Measurements from ENCODE around the gene MS4A3. TPM values are rescaled to one million over a fixed set of nuclear protein-coding genes. Genes with fewer than 3 reads are reported as not detected.
"Not testable (repeated sequence)": the region's sequence is repeated elsewhere in the genome, so short reads cannot be mapped to it uniquely, and the experiment has no call there.

MS4A3 gene, protein sequence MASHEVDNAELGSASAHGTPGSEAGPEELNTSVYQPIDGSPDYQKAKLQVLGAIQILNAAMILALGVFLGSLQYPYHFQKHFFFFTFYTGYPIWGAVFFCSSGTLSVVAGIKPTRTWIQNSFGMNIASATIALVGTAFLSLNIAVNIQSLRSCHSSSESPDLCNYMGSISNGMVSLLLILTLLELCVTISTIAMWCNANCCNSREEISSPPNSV
- total RNA-seq = not detected
- polyA plus RNA-seq = not detected
- total RNA-seq = 0 to 0.17 (median 0) reads per million in 6 experiments

DNA sequence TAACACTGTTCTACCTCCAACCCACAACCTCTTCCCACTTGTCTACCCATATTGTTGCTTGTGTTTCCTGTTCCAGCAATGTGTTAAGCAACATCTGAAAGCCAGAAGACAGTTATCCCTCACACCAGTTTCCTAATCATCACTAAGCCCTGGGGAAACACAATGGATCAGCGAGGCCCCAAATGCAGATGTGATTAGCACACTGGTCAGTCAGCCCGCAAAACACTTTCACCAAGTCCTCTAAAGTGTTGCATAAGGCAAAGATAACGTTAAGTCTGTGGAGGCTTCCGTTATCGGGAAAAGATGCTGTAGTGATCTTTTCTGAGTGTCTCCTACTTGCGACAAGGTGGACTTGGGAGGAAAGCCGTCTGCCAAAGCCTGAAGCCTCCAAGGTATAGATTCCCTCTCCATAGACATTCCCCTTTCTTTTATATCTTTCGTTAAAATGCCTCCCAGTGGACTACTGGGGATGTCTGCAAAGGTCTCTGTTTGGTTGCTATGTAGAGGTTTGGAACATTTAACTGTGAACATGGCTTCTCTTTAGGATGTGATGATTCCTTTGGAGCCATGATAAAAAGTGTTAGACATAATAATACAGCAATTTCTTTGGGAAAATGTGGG is at the start of gene MS4A3:
MS4A3 (plus strand) TSS at position 317 of the 621 bp plus-strand sequence. CDS start 4,496 bp downstream, outside the sequence.
- ATAC-seq (no peak), DNase-seq (no peak)
- Mint-ChIP-seq H3K9me3 (peaks cover 0 to 5% (median 0%) of the 10 kb centered on the region in 9 donors), H3K4me1 (no peaks in the 10 kb centered on the region), H3K27me3 (peaks cover 0 to 12% (median 4%) of the 10 kb centered on the region in 5 donors), H3K27ac (no peak within 1 kb of the TSS), H3K36me3 (no peaks in the 10 kb centered on the region), H3K4me3 (no peak within 1 kb of the TSS)
- POLR2A ChIA-PET = no interaction called here

DNA sequence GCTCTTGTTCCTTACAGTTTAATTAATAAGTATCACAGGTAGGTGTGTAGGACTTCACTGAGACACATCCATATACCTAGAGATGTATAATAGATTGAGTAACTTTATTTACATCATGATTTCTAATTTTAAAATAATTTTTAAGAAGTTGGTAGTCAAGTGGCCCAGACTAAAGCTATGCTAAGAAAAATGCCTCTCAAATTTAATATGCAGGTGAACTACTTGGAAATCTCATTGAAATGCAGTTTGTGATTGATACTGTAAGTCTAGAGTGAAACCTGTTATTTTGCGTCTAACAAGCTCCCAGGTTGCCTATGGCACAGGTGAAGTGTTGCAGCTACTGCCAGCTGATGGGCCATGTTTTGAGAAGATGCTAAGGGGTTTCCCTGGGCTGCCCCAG is 39.6 kb upstream of the MS4A3 start, which contains the start of gene OOSP4B:
OOSP4B (plus strand) TSS at position 301 of the 400 bp plus-strand sequence.
- H3K27me3 Mint-ChIP-seq = peaks cover 4 to 15% (median 8%) of the 10 kb centered on the region in 5 donors
- H3K4me3 Mint-ChIP-seq = no peak within 1 kb of the TSS
- POLR2A ChIA-PET = no interaction called here
- no peak for ATAC-seq
- H3K27ac Mint-ChIP-seq = no peak within 1 kb of the TSS
- H3K9me3 Mint-ChIP-seq = peaks cover 0 to 4% (median 0%) of the 10 kb centered on the region in 9 donors
- DNase-seq = no peak
- no peaks in the 10 kb centered on the region for H3K4me1 Mint-ChIP-seq
- no peaks in the 10 kb centered on the region for H3K36me3 Mint-ChIP-seq

DNA sequence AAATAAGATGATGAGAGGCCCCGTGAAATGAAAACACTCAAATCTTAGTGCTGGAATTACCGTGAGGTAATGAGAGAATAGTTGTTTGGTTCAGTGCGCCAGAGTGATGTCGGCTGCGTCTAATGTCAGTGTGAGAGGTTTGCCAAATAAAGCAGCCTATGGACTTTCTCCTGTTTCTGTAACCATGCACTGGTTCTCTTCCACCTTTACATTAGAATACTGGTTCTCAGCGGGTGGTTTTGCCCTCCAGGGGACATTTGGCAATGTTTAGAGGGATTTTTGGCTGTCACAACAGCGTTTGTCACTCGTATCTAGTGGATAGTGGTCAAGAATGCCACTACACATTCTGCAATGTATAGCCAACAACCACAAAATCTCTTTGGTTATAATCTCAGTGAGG is 38.4 kb upstream of the MS4A3 start:
- POLR2A ChIA-PET = no interaction called here

DNA sequence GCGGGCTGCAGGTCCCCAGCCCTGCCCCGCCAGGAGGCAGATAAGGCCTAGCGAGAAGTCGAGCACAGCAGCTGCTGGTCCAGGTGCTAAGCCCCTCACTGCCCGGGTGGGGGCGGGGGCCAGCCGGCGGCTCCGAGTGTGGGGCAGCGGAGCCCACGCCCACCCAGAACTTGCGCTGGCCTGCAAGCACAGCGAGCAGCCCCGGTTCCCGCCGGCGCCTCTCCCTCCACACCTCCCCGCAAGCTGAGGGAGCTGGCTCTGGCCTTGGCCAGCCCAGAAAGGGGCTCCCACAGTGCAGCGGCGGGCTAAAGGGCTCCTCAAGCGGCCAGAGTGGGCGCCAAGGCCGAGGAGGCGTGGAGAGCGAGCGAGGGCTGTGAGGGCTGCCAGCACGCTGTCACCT is 36.1 kb upstream of the MS4A3 start:
- H3K27ac Mint-ChIP-seq, H3K27me3 Mint-ChIP-seq, POLR2A ChIA-PET, ATAC-seq, H3K4me1 Mint-ChIP-seq, H3K36me3 Mint-ChIP-seq, H3K9me3 Mint-ChIP-seq, H3K4me3 Mint-ChIP-seq: not testable (repeated sequence)
- DNase-seq = peak in 1 of 10 donors; percentile 1

More for the DNA sequence above, 38.4 kb upstream of the MS4A3 start:
- peaks cover 2 to 14% (median 8%) of the 10 kb centered on the region in 5 donors for H3K27me3 Mint-ChIP-seq
- no peak overlapping the region for H3K4me3 Mint-ChIP-seq
- no peaks in the 10 kb centered on the region for H3K4me1 Mint-ChIP-seq
- H3K36me3 Mint-ChIP-seq = no peaks in the 10 kb centered on the region
- no peak for ATAC-seq
- H3K9me3 Mint-ChIP-seq = peaks cover 0 to 2% (median 0%) of the 10 kb centered on the region in 9 donors
- H3K27ac Mint-ChIP-seq = no peak overlapping the region
- no peak for DNase-seq

DNA sequence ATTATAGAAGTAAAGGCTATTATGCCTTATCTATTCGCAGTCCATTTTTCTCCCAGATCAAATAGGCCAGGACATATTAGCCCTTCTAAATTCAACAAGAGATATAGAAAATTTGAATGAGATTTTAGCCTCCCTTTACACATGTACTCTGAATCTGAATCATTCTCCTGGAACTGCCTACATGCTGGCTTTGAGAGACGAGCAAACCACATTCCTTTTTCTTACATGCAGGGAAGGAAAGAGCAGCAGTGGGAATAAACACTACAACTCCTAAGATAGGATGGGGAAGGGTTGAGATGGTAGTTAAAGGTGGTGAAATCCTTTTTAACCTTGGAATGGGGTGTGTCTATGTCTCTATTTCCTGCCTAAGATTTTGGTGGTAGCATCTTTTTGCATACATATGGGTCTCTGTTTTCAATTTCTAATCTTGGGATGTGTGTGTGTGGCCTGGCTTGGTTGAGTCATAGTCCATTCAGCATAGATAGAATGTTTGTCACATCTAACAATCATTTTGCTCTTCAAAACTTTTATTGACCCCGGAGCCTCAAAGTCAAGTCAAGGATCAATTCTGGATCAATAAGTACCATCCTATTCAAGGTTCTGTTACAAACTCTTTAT is 27.3 kb upstream of the MS4A3 start:
- no peak overlapping the region for H3K4me3 Mint-ChIP-seq
- H3K27me3 Mint-ChIP-seq = peaks cover 0 to 5% (median 3%) of the 10 kb centered on the region in 5 donors
- no peaks in the 10 kb centered on the region for H3K4me1 Mint-ChIP-seq
- H3K9me3 Mint-ChIP-seq = peaks cover 0 to 2% (median 0%) of the 10 kb centered on the region in 9 donors
- peak overlapping the region in 1 of 10 donors; percentile 4 for H3K27ac Mint-ChIP-seq
- H3K36me3 Mint-ChIP-seq = no peaks in the 10 kb centered on the region
- DNase-seq (no peak), ATAC-seq (no peak)
- POLR2A ChIA-PET = no interaction called here

DNA sequence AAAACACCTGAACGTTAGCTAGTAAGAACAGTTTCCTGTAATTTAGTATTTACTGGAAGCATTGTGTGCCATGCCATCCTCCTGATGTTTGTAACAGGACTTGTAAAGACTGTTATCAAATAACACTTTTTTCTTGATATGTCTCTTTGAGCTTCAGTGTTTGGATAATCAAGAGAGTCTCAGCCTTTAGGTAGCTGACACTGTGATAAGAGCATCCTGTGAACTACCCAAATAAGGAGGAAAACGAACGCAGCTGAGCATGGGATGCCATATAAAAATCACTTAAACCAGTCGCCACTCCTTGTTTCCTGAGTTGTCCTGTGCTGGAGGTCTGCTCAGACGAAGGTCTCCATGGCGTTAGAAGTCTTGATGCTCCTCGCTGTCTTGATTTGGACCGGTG is 16.4 kb upstream of the MS4A3 start, which contains the start of gene OOSP2:
OOSP2 (plus strand) TSS at position 301 of the 400 bp plus-strand sequence; CDS start at position 352, 51 bp downstream.
- Mint-ChIP-seq H3K27me3 (peaks cover 0 to 2% (median 0%) of the 10 kb centered on the region in 5 donors), H3K9me3 (no peaks in the 10 kb centered on the region), H3K4me1 (no peaks in the 10 kb centered on the region), H3K36me3 (no peaks in the 10 kb centered on the region), H3K4me3 (no peak within 1 kb of the TSS), H3K27ac (no peak within 1 kb of the TSS)
- POLR2A ChIA-PET = no interaction called here
- ATAC-seq = no peak
- DNase-seq = no peak

DNA sequence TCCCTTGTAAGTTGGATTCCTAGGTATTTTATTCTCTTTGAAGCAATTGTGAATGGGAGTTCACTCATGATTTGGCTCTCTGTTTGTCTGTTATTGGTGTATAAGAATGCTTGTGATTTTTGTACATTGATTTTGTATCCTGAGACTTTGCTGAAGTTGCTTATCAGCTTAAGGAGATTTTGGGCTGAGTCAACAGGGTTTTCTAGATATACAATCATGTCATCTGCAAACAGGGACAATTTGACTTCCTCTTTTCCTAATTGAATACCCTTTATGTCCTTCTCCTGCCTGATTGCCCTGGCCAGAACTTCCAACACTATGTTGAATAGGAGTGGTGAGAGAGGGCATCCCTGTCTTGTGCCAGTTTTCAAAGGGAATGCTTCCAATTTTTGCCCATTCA is 6.0 kb upstream of the MS4A3 start:
- POLR2A ChIA-PET, H3K4me3 Mint-ChIP-seq, H3K27ac Mint-ChIP-seq, H3K9me3 Mint-ChIP-seq, H3K4me1 Mint-ChIP-seq, DNase-seq, H3K36me3 Mint-ChIP-seq, ATAC-seq: not testable (repeated sequence)
- peaks cover 2 to 12% (median 7%) of the 10 kb centered on the region in 5 donors for H3K27me3 Mint-ChIP-seq

DNA sequence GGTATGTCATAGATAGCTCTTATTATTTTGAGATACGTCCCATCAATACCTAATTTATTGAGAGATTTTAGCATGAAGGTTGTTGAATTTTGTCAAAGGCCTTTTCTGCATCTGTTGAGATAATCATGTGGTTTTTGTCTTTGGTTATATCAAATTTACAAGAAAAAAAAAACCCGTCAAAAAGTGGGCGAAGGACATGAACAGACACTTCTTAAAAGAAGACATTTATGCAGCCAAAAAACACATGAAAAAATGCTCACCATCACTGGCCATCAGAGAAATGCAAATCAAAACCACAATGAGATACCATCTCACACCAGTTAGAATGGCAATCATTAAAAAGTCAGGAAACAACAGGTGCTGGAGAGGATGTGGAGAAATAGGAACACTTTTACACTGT is 5.6 kb upstream of the MS4A3 start:
- H3K27ac Mint-ChIP-seq, H3K4me1 Mint-ChIP-seq, H3K36me3 Mint-ChIP-seq, DNase-seq, H3K4me3 Mint-ChIP-seq, ATAC-seq, H3K9me3 Mint-ChIP-seq, POLR2A ChIA-PET: not testable (repeated sequence)
- peaks cover 2 to 10% (median 6%) of the 10 kb centered on the region in 5 donors for H3K27me3 Mint-ChIP-seq

DNA sequence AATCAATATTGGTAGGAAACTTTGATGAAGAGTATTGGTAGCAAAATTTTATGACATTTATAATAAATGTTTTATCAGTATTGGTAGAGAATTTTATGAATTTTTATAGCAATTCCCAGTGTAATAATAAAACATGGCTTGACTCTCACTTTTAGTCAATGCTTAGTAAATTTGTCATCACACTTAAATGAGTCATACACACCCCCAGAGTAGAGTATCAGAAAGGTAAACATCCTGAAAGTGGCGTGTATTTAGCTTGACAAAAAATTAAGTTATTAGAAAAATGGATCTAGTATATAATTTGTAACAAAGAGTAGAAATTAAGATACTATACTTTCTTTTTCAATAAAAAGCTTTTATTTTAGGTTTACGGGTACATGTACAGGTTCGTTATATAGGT is 2.6 kb downstream of the MS4A3 start:
- Mint-ChIP-seq H3K27ac (no peak overlapping the region), H3K27me3 (peaks cover 0 to 12% (median 2%) of the 10 kb centered on the region in 5 donors), H3K4me3 (no peak overlapping the region), H3K36me3 (no peaks in the 10 kb centered on the region), H3K4me1 (no peaks in the 10 kb centered on the region), H3K9me3 (peaks cover 0 to 3% (median 0%) of the 10 kb centered on the region in 9 donors)
- POLR2A ChIA-PET = no interaction called here
- DNase-seq = no peak
- ATAC-seq = no peak

DNA sequence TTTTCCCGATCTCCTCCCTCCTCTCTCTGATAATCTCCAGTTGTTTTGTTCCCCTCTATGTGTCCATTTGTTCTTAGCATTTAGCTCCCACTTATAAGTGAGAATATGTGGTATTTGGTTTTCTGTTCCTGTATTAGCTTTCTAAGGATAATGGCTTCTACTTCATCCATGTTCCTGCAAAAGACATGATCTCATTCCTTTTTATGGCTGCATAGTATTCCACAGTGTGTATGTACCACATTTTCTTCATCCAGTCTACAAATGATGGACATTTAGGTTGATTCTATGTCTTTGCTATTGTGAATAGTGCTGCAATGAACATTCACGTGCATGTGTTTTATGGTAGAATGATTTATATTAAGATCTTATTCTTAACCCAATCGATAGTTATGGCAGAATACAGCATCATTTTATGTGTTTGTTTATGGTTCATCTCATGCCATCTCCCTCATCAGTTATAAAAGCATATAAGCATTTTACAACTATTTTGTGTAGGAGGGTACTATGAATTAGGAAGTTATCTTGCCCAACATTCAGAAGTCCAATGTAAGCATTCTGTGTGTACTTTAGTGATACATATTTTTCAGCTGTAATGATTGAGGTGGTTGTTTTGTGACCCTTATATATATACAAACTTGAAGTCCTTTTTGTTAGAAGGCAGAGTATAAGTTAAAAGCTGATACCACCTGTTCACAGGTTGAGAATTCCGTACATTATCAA is 3.2 kb downstream of the MS4A3 start:
- H3K4me3 Mint-ChIP-seq = no peak overlapping the region
- no peak for DNase-seq

DNA sequence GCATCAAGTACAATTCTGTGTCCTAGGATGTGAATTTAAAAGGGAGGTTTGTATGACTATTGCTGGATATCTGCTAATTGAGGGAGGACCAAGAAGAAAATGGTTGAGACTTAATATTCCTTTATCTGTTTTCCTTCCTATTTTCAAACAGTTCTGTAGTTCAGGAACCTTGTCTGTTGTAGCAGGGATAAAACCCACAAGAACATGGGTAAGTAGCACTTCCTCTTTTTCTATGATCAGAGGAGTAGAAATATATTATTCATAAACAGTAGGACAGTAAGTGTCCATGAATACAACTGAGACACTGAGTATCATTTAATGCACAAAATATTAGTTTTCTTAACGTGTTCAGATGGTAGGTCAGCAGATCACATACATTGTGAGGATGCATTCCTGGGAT is 7.6 kb downstream of the MS4A3 start:
- H3K27me3 Mint-ChIP-seq = peaks cover 0 to 3% (median 0%) of the 10 kb centered on the region in 5 donors
- no peaks in the 10 kb centered on the region for H3K36me3 Mint-ChIP-seq
- H3K27ac Mint-ChIP-seq = no peak overlapping the region
- POLR2A ChIA-PET = no interaction called here
- no peak for DNase-seq
- H3K4me3 Mint-ChIP-seq = no peak overlapping the region
- H3K9me3 Mint-ChIP-seq = peaks cover 0 to 3% (median 0%) of the 10 kb centered on the region in 9 donors
- no peaks in the 10 kb centered on the region for H3K4me1 Mint-ChIP-seq
- ATAC-seq = no peak

More for the DNA sequence above, 3.2 kb downstream of the MS4A3 start:
- Mint-ChIP-seq H3K27me3 (peaks cover 0 to 12% (median 2%) of the 10 kb centered on the region in 5 donors), H3K4me1 (no peaks in the 10 kb centered on the region), H3K27ac (no peak overlapping the region), H3K9me3 (peaks cover 0 to 3% (median 0%) of the 10 kb centered on the region in 9 donors), H3K36me3 (no peaks in the 10 kb centered on the region)
- ATAC-seq = no peak
- POLR2A ChIA-PET = no interaction called here

DNA sequence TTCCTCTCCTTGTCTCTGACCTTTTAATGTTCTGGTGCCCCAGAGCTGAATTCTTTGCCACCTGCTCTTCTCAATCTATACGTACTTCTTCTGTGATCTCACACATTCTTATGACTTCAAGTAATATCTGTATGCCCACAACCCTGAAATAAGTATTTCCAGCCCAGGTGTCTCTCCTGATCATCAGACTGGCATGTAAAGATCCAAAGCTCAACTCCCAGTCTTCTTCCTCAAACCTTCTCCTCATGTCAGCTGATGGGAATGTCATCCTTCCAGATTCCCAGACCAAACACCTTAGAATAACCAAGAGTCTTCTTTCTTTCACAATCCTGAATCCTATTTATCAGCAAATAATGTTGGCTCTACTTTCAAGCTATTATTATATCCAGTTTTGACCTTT is 9.3 kb downstream of the MS4A3 start:
- POLR2A ChIA-PET = no interaction called here
- no peaks in the 10 kb centered on the region for H3K9me3 Mint-ChIP-seq
- H3K4me1 Mint-ChIP-seq = no peaks in the 10 kb centered on the region
- no peak for ATAC-seq
- peaks cover 0 to 5% (median 3%) of the 10 kb centered on the region in 5 donors for H3K27me3 Mint-ChIP-seq
- H3K4me3 Mint-ChIP-seq = no peak overlapping the region
- no peak for DNase-seq
- H3K27ac Mint-ChIP-seq = no peak overlapping the region
- H3K36me3 Mint-ChIP-seq = no peaks in the 10 kb centered on the region

DNA sequence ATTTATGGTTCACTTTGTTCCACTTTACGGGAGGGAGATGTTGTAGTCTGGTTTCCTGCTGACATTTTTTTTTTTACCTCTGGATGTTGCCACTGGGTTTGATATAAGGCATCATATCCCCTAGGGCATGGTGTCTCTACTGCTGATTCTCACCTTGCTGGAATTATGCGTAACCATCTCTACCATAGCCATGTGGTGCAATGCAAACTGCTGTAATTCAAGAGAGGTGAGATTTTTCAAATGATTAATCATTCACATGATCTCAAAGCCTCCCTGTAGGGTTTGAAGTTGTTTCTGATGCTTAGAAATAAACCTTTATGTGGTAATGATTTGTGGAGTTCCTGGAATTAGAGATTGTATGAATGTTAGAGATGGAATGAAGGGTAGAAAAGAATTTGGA is 13.0 kb downstream of the MS4A3 start:
- POLR2A ChIA-PET = no interaction called here
- DNase-seq (no peak), ATAC-seq (no peak)
- Mint-ChIP-seq H3K27ac (no peak overlapping the region), H3K4me3 (no peak overlapping the region), H3K36me3 (no peaks in the 10 kb centered on the region), H3K27me3 (peaks cover 1 to 17% (median 5%) of the 10 kb centered on the region in 5 donors), H3K4me1 (no peaks in the 10 kb centered on the region), H3K9me3 (peaks cover 0 to 7% (median 4%) of the 10 kb centered on the region in 9 donors)

Data from naive thymus-derived CD8-positive, alpha-beta T cell (primary cell).